Stomach (tissue), 4 donors: ENCODE measurements around the gene PTPN4.

ENCODE experiments used
- POLR2A ChIP-seq, 4 donors: fragments of 450-650 bp; IDR thresholded peaks; one replicate each; pipeline ENCODE4 v1.6.1; 2016; ENCODE audit warnings: antibody characterized with exemption in 4 of 4, control low read depth in 2 of 4, mild to moderate bottlenecking in 1 of 4, moderate library complexity in 1 of 4
- TF ChIP-seq, protein P1 (sequence below), 7 experiments: fragments of 450-650 bp in 4 of 7; fragments of 200-600 bp in 3 of 7; sonication (generic) in 3 of 7; IDR thresholded peaks; one replicate each; pipeline ENCODE4 v1.5.1; 2016 to 2019; ENCODE audit warnings: antibody characterized with exemption in 7 of 7, control low read depth in 2 of 7, mild to moderate bottlenecking in 1 of 7

DNA sequence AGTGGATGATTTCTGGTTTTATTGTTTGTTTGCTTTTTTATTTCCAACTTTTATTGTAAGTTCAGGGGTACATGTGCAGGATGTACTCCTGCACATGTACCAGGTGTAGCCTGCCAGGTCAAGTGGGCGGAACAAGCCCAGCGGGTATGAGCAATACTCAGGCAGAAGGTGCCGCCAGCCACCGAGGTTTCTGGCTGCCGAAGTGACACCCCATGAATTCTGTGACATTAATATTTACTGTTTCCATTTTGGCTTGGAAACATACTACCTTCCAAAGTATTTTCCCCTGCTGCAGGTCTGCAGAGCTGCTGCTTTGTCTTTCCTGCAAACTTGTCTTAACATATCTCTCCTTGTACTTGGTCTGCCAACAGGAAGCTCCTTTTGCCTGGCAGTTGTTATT lies 78.5 kb downstream of the PTPN4 start:
- TF ChIP-seq, protein P1, sequence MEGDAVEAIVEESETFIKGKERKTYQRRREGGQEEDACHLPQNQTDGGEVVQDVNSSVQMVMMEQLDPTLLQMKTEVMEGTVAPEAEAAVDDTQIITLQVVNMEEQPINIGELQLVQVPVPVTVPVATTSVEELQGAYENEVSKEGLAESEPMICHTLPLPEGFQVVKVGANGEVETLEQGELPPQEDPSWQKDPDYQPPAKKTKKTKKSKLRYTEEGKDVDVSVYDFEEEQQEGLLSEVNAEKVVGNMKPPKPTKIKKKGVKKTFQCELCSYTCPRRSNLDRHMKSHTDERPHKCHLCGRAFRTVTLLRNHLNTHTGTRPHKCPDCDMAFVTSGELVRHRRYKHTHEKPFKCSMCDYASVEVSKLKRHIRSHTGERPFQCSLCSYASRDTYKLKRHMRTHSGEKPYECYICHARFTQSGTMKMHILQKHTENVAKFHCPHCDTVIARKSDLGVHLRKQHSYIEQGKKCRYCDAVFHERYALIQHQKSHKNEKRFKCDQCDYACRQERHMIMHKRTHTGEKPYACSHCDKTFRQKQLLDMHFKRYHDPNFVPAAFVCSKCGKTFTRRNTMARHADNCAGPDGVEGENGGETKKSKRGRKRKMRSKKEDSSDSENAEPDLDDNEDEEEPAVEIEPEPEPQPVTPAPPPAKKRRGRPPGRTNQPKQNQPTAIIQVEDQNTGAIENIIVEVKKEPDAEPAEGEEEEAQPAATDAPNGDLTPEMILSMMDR (IDR thresholded peaks at IDR 0.05) = no peak
- no peak for TF ChIP-seq POLR2A (IDR thresholded peaks at IDR 0.05)
